Esophagus squamous epithelium (tissue), 4 donors: Measurements from ENCODE around the gene PLXNC1.

Source experiments
- CTCF ChIP-seq, 6 experiments: fragments of 450-650 bp in 4 of 6; fragments of 200-600 bp in 2 of 6; sonication (generic) in 2 of 6; IDR thresholded peaks; one replicate each; pipeline ENCODE4 v1.5.1; 2016 to 2019; ENCODE audit warnings: antibody characterized with exemption in 6 of 6, mild to moderate bottlenecking in 4 of 6, moderate library complexity in 4 of 6
- POLR2A ChIP-seq, 4 donors: fragments of 450-650 bp; IDR thresholded peaks; one replicate each; pipeline ENCODE4 v1.6.1; 2017; ENCODE audit warnings: antibody characterized with exemption in 4 of 4, mild to moderate bottlenecking in 4 of 4, moderate library complexity in 3 of 4

- no peak for TF ChIP-seq CTCF (IDR thresholded peaks at IDR 0.05)
- no peak for TF ChIP-seq POLR2A (IDR thresholded peaks at IDR 0.05)
Measured at GRCh38 chr12:94116191-94116590, 32.2 kb upstream of the PLXNC1 start.
